Pancreas (tissue), 10 donors: ENCODE results near the gene C1QA. TPM values are rescaled to one million over a fixed set of nuclear protein-coding genes. Genes with fewer than 3 reads are reported as not detected.
A peak's percentile ranks its signal among the peaks of the same experiment; 100 is the strongest.

Experiments used
- ATAC-seq, 4 donors: fragments of 200-7000 bp; cut with Tn5 transposase; one replicate each; pipeline versions ENCODE4 v1.8.0 to v1.9.1; 2020; ENCODE audit warnings: mild to moderate bottlenecking in 4 of 4, moderate library complexity in 4 of 4
- DNase-seq, 6 donors: peaks; one replicate each; pipeline ENCODE4 v3.0.0-alpha.2; 2020
- FAIRE-seq: peaks from 2 replicates; lab custom pipeline; 2012; peaks lifted over from hg19 to GRCh38; lab: Jason Lieb, UNC
- H3K27ac ChIP-seq, 4 donors: fragments of 200-600 bp; sonication (generic); 1 replicate in 3 of 4; 2 replicates in 1 of 4; pipeline versions ENCODE4 v1.5.0 to v1.8.0; 2020
- H3K27me3 ChIP-seq, 4 donors: fragments of 200-600 bp; one replicate each; pipeline ENCODE4 v1.8.0; 2021
- H3K36me3 ChIP-seq, 3 donors: fragments of 200-600 bp; sonication (generic) in 1 of 3; one replicate each; pipeline versions ENCODE4 v1.5.0 to v1.8.0; 2020 to 2021
- H3K4me1 ChIP-seq, 3 donors: fragments of 200-600 bp; one replicate each; pipeline ENCODE4 v1.8.0; 2021
- H3K4me3 ChIP-seq, 4 donors: fragments of 200-600 bp; sonication (generic) in 2 of 4; one replicate each; pipeline versions ENCODE4 v1.5.0 to v1.8.0; 2020 to 2021
- H3K9me3 ChIP-seq, 4 donors: fragments of 200-600 bp; one replicate each; pipeline ENCODE4 v1.8.0; 2021
- WGBS, 2 donors: extraction: QIAGEN DNeasy Blood & Tissue Kit; methylation state at CpG; one replicate each; pipeline ENCODE4 v1.1.7; 2013; 5-methylcytosine and 5-hydroxymethylcytosine counted together
- intact Hi-C, 3 donors: fragments of 100-400 bp; cut with DNase I; formaldehyde crosslinking; loops; one replicate each; pipeline versions ENCODE4 v1.11.1 to v1.14.2; 2022
- polyA plus RNA-seq, 2 donors: library from polyadenylated mRNA; stranded (reverse); fragments of 200-250 nt; gene quantifications; one replicate each; pipeline ENCODE4 v1.2.3, GENCODE V29; 2013
- total RNA-seq, 6 donors: library from RNA; stranded (reverse); fragmentation: NEBNext Ultra II Directional in 4 of 6; extraction: Animal tissue kit (Norgen Biotek cat#: 25700) in 4 of 6; gene quantifications; one replicate each; pipeline versions ENCODE4 v1.2.1 to v1.2.4, GENCODE V29; 2021 to 2023
- TF ChIP-seq, protein P1 (sequence below), 4 donors: fragments of 200-600 bp; sonication (generic) in 3 of 4; IDR thresholded peaks; one replicate each; pipeline versions ENCODE4 v1.5.0 to v1.8.0; 2021; ENCODE audit warnings: antibody characterized with exemption in 4 of 4
- donor health status: healthy with polysubstance abuse.
- donor health status: DM: no; HTN: no; CAD: no; lungs with moderate emphysema.
- donor health status: DM: no; HTN: no; CAD: no.
- donor health status: control.
- donor health status: control.
- donor health status: Bipolar disorder and iron deficiency.
- donor health status: DM: yes; HTN: yes; CAD: no.
- donor health status: DM: no; HTN: no; CAD: no.
- donor health status: DM: no; HTN: no; CAD: no.
- donor health status: DM: yes; HTN: yes; CAD: no.

The C1QA gene
- total and polyA plus RNA-seq, 8 donors, result 3.3 to 115 (median 19.0) TPM

DNA sequence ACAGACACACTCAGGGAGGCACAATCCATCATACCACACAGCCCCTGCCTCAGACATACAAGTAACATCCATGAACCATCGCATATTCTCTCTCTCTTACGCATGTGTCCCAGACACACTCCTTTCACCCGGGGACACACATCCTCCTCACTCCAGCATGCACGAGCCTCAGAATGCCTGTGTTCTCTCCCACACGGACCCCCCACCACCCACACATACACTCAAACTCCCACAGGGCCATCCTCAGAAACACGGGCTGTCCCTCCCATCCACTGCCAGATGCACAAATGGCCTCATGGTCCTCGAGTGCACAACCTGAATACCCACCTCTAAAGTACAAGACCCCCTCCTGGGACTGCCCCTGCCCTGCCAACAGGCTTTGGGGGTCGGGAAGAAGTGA lies 4.8 kb downstream of the C1QA start:
- FAIRE-seq (no peak), DNase-seq (no peak), ATAC-seq (no peak)
- intact Hi-C loops, result loop anchor here (5.0 to 10.0 kb wide), 3 partner anchors 219 to 506 kb away; no protein-coding TSS in a partner anchor
- no peaks in the 10 kb centered on the region for H3K9me3 ChIP-seq
- TF ChIP-seq, protein P1, sequence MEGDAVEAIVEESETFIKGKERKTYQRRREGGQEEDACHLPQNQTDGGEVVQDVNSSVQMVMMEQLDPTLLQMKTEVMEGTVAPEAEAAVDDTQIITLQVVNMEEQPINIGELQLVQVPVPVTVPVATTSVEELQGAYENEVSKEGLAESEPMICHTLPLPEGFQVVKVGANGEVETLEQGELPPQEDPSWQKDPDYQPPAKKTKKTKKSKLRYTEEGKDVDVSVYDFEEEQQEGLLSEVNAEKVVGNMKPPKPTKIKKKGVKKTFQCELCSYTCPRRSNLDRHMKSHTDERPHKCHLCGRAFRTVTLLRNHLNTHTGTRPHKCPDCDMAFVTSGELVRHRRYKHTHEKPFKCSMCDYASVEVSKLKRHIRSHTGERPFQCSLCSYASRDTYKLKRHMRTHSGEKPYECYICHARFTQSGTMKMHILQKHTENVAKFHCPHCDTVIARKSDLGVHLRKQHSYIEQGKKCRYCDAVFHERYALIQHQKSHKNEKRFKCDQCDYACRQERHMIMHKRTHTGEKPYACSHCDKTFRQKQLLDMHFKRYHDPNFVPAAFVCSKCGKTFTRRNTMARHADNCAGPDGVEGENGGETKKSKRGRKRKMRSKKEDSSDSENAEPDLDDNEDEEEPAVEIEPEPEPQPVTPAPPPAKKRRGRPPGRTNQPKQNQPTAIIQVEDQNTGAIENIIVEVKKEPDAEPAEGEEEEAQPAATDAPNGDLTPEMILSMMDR (IDR thresholded peaks at IDR 0.05), result no peak
- H3K4me3 ChIP-seq, result no peak overlapping the region
- no peaks in the 10 kb centered on the region for H3K36me3 ChIP-seq
- H3K27ac ChIP-seq, result no peak overlapping the region
- H3K4me1 ChIP-seq, result peaks cover 0 to 4% (median 0%) of the 10 kb centered on the region in 3 donors
- 54 to 63% methylated on average over 8 of the region's 8 CpGs for WGBS, 2 donors
- no peaks in the 10 kb centered on the region for H3K27me3 ChIP-seq

GRCh38 chr1:22641906-22642636 lies 5.6 kb downstream of the C1QA start:
- peak; percentile 74 to 96 (median 91) for DNase-seq
- Histone ChIP-seq H3K36me3 (no peaks in the 10 kb centered on the region), H3K9me3 (no peaks in the 10 kb centered on the region), H3K27me3 (no peaks in the 10 kb centered on the region), H3K27ac (no peak overlapping the region), H3K4me3 (no peak overlapping the region), H3K4me1 (peaks cover 0 to 4% (median 0%) of the 10 kb centered on the region in 3 donors)
- TF ChIP-seq, protein P1 (IDR thresholded peaks at IDR 0.05), result peak; percentile 80 to 91 (median 88)
- intact Hi-C loops, result loop anchor here (2.0 to 10.0 kb wide), 4 partner anchors 220 to 507 kb away; no protein-coding TSS in a partner anchor
- WGBS, 2 donors, result 6 to 8% methylated on average over 16 to 18 of the region's 18 CpGs
- ATAC-seq, result peak; percentile 78 to 94 (median 93)
- FAIRE-seq, result no peak

- TF ChIP-seq, protein P1 (IDR thresholded peaks at IDR 0.05), result no peak
- no peaks in the 10 kb centered on the region for H3K36me3 ChIP-seq
- peaks cover 0 to 4% (median 0%) of the 10 kb centered on the region in 3 donors for H3K4me1 ChIP-seq
- 71 to 79% methylated on average over 8 of the region's 8 CpGs for WGBS, 2 donors
- intact Hi-C loops, result loop anchor here (2.0 to 10.0 kb wide), 4 partner anchors 221 to 509 kb away; no protein-coding TSS in a partner anchor
- ATAC-seq (peak in 2 of 4 donors; percentile 41 to 49), FAIRE-seq (no peak), DNase-seq (peak in 1 of 6 donors; percentile 55)
- H3K27ac ChIP-seq, result no peak within 1 kb of the TSS
- peak within 1 kb of the TSS in 1 of 4 donors; percentile 17 for H3K4me3 ChIP-seq
- H3K27me3 ChIP-seq, result no peaks in the 10 kb centered on the region
- no peaks in the 10 kb centered on the region for H3K9me3 ChIP-seq
Observed at GRCh38 chr1:22643381-22643780, 7.0 kb downstream of the C1QA start, which contains the start of gene C1QC. Gene C1QC (plus strand): TSS chr1:22643633. CDS start chr1:22644024, 391 bp downstream.

DNA sequence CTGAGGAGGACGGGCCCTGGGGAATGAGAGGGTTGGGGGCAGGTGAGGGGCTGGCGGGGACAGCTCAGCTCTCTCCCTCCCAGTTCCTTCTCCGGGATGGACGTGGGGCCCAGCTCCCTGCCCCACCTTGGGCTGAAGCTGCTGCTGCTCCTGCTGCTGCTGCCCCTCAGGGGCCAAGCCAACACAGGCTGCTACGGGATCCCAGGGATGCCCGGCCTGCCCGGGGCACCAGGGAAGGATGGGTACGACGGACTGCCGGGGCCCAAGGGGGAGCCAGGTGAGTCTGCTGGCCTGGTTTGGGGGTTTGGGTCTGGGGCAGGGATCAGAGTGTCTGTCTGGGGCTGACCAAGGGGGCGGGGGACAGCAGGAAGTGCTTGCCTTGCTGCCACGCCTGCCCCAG lies 7.5 kb downstream of the C1QA start:
- Histone ChIP-seq H3K4me3 (peak overlapping the region in 1 of 4 donors; percentile 17), H3K4me1 (peaks cover 0 to 4% (median 0%) of the 10 kb centered on the region in 3 donors), H3K27me3 (no peaks in the 10 kb centered on the region), H3K9me3 (no peaks in the 10 kb centered on the region), H3K36me3 (no peaks in the 10 kb centered on the region), H3K27ac (no peak overlapping the region)
- ATAC-seq, result no peak
- FAIRE-seq, result no peak
- TF ChIP-seq, protein P1 (IDR thresholded peaks at IDR 0.05), result no peak
- DNase-seq, result no peak
- intact Hi-C loops, result loop anchor here (2.0 to 10.0 kb wide), 4 partner anchors 222 to 509 kb away; no protein-coding TSS in a partner anchor
- 81 to 85% methylated on average over 11 to 12 of the region's 12 CpGs for WGBS, 2 donors
